ENCODE results near the gene CHL1.

The CHL1 gene

GRCh38 chr3:318903-319302, 122.3 kb downstream of the CHL1 start:
- no peak overlapping the region for H3K27ac ChIP-seq
- TF ChIP-seq, protein P1, sequence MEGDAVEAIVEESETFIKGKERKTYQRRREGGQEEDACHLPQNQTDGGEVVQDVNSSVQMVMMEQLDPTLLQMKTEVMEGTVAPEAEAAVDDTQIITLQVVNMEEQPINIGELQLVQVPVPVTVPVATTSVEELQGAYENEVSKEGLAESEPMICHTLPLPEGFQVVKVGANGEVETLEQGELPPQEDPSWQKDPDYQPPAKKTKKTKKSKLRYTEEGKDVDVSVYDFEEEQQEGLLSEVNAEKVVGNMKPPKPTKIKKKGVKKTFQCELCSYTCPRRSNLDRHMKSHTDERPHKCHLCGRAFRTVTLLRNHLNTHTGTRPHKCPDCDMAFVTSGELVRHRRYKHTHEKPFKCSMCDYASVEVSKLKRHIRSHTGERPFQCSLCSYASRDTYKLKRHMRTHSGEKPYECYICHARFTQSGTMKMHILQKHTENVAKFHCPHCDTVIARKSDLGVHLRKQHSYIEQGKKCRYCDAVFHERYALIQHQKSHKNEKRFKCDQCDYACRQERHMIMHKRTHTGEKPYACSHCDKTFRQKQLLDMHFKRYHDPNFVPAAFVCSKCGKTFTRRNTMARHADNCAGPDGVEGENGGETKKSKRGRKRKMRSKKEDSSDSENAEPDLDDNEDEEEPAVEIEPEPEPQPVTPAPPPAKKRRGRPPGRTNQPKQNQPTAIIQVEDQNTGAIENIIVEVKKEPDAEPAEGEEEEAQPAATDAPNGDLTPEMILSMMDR (conservative IDR thresholded peaks at IDR 0.05), result no peak
- no peak for TF ChIP-seq ZFX (IDR thresholded peaks at IDR 0.05)

DNA sequence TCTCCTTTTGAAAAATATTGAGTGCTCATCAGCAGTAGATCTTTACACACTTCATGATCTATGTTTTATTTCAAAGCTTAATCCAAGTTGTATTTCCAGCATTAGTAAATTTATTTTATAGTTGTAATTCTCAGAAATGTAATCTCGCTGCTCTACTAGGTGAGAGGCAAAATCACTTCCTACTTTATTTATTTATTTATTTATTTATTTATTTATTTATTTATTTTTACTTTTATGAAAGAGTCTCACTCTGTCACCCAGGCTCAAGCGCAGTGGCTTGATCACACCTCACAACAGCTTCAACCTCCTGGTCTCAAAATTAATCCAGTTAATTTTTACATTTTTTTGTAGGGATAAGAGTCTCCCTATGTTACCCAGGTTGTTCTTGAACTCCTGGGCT, 127.9 kb downstream of the CHL1 start:
- TF ChIP-seq, protein P1 (conservative IDR thresholded peaks at IDR 0.05), result no peak
- TF ChIP-seq ZFX (IDR thresholded peaks at IDR 0.05), result no peak
- no peak overlapping the region for H3K27ac ChIP-seq

DNA sequence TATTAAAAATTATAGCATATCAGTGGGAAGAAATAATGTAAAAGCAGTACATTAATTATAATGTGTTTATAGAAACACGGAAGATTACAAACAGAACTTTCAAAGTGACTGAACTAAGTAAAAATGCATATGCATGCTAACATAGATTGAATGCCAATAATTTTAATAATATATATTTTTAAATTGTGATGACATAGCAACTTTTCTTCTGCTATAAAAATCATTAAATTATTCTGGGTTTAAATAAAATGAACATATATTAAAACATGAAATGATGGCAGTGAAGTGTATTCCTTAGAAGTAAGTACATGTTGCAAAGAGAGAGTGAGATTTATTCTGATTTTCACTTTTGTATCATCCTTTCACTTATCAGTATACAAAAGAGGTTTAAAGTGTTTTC, 128.9 kb downstream of the CHL1 start:
- no peak overlapping the region for H3K27ac ChIP-seq
- TF ChIP-seq, protein P1 (conservative IDR thresholded peaks at IDR 0.05), result no peak
- TF ChIP-seq ZFX (IDR thresholded peaks at IDR 0.05), result no peak

DNA sequence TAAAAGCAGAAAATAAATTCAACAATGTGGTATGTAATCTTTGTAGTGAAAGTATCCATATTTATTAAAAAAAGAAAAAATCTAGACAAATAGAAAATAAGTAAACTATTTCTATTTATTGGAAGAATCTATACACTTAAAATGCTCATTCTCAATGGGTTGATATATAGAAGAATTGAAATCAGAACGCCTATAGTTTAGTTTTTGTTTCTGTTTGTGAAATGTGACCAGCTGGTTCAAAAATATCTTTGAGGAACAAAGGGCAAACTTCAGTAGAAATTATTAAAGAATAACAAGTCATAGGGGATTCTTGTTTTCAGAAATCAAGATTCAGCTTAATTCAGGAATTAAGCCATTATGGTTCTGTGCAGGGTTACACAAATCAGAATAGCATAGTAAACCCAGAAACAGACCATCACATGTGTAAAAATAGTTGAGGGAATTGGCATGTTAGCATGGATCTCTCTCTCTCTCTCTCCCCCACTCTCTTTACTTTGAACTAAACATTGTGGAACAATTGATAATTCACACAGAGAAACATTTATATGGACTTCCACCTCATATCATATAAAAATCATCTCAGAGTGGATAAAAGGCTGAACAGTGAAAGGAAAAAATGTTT, 134.0 kb downstream of the CHL1 start:
- TF ChIP-seq ZFX (IDR thresholded peaks at IDR 0.05), result no peak
- TF ChIP-seq, protein P1 (conservative IDR thresholded peaks at IDR 0.05), result no peak
- H3K27ac ChIP-seq, result no peak overlapping the region

DNA sequence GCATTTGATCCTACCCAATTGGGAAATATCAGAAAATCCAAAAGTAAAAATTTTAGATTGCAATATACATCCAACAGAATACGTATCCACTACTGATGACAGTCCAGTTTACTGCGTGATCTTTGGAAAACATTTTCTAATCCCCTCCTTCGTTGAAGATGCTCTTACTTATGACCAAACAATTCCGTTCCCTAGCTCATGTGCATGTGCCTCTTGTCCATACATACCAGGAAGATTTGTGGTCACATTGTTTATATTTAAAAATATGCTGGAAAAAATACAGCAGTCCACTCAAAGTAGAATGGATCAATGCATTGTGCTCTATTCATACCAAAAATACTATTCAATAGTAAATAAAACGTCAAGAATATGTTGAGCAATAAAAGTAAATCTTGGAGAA, 135.3 kb downstream of the CHL1 start:
- H3K27ac ChIP-seq, result no peak overlapping the region
- TF ChIP-seq, protein P1 (conservative IDR thresholded peaks at IDR 0.05), result no peak
- no peak for TF ChIP-seq ZFX (IDR thresholded peaks at IDR 0.05)

DNA sequence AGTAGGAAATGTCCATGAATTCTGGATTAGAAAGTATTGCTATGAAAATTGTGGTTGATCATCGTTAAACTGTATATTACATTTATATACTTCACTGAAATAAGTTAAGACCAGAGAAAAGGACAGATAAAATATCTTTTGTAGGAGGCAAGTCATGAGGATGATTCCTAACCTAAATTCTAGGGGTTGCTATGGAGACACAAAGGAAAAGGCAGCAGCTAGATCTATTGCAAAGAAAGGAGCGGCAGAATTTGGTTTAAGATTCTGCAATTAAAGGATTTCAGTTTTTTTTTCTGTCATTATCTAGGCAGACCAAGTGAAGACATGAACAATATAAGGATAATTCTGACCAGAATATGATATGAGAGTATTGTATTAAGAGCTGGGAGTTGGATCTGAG, 136.1 kb downstream of the CHL1 start:
- TF ChIP-seq ZFX (IDR thresholded peaks at IDR 0.05), result no peak
- TF ChIP-seq, protein P1 (conservative IDR thresholded peaks at IDR 0.05), result no peak
- no peak overlapping the region for H3K27ac ChIP-seq

GRCh38 chr3:335240-335639, 138.7 kb downstream of the CHL1 start:
- TF ChIP-seq, protein P1 (conservative IDR thresholded peaks at IDR 0.05), result no peak
- no peak for TF ChIP-seq ZFX (IDR thresholded peaks at IDR 0.05)

More at GRCh38 chr3:335240-335639, 138.7 kb downstream of the CHL1 start:
- H3K27ac ChIP-seq, result no peak overlapping the region

Measured in C4-2B (cell line).